NCI-H187 (cell line): ENCODE data around the gene TAOK1.

ENCODE experiments used
- DNase-seq, 2 experiments: peaks; one replicate each; lab custom pipeline; 2025; lab: John Stamatoyannopoulos, UW

Gene TAOK1

DNA sequence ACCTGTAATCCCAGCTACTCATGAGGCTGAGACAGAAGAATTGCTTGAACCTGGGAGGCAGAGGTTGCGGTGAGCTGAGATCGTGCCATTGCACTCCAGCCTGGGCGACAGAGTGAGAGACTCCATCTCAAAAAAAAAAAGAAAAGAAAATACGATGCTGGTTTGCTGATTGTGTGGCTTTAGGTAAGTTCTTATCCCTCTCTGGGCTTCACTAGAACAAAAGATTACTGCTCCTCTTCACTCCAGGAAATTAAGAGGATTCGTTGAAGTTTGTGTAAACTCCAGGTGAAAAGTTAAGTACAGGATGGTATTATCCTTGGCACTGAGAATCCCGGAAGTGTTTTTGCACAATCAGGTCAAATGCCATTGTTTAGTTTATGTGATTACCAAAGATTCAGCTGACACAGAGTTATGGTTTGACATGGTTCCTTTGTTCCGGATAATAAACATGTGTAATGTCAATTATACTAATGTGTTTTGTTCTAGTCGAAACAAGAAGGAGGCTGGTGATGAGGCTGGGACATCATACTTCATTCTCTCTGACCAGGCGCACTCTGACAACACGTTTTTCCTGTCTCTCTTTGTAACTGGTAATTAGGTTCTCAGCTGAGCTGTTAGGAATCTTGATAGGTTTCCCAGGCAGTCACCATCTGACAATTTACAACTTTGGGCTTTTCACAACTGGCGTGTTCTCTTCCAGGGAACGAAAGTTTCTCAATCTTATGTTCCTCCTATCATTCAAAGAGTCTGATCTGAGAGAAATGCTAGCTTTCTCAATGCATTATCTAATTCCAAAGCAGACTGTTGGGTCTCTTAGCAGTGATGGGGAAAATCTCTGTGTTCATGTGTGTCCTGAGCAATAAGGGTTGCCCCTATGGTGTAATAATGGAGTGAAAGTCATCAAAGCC lies 10.8 kb upstream of the TAOK1 start:
- DNase-seq, result no peak

DNA sequence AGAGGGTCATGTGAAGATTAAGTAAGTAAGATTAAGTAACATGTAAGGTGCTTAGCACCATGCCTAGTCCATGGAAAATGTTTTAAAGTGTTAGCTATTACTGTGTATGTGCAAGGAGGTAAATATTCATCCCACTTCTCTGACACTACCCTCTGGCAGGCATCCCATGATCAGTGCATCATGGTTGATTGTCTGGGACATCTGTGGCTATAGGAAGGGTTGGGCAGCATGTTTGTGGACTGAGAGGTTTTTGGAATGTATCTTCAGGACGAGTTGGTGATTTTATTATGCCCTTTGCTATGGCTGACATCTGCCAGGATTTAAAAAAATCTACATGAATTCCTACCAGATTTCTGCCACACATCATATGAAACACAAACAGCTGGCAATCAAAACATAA lies 6.5 kb upstream of the TAOK1 start:
- no peak for DNase-seq

DNA sequence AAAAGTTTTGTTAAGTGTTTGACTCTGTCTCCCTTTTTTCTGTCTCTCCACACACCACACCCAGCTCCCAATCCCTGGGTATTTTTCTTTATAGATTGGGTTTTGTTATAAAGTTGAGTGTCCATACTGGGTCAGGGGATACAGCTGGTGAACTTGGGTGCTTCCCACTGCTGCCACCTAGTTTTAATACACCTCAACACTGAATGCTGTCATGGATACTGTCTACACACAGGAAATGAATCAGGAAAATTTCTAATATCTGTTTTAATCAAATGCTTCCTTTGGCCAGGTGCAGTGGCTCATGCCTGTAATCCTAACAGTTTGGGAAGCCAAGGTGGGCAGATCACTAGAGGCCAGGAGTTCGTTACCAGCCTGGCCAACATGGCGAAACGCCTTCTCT lies 5.3 kb upstream of the TAOK1 start:
- DNase-seq, result no peak

DNA sequence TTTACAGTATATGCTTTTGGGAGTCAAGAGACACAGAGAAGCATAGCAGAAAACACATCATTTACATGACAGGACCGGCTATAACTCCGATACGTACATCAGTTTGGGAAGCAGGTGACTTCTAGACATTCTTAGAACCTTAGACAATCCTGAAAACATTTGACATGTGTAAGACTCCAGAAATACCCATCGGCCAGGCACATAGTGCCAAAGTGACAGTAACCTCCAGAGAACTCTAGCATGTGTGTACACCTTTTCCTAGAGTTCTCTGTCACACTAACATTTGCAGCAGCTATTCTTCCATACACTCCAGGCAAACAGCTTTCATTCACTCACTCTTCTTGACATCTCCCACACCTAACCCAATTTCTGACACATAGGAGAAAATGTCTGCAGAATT lies 3.4 kb upstream of the TAOK1 start:
- no peak for DNase-seq

DNA sequence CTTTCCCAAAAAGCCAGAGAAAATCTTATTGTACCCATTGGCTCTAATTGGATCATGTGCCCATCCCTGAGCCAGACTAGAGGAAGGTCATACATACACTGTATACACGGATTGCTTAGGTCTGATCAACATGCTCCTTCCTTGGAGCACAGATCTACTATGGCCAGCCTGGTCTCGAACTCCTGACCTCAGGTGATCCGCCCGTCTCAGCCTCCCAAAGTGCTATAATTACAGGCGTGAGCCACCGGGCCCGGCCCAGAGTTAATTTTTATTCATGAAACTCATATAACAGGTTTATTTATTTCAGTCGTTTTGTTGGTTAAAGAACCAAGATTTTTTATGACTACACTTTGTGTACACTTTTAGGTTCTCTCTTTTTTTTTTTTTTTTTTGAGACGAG lies 1.2 kb upstream of the TAOK1 start:
- no peak for DNase-seq

DNA sequence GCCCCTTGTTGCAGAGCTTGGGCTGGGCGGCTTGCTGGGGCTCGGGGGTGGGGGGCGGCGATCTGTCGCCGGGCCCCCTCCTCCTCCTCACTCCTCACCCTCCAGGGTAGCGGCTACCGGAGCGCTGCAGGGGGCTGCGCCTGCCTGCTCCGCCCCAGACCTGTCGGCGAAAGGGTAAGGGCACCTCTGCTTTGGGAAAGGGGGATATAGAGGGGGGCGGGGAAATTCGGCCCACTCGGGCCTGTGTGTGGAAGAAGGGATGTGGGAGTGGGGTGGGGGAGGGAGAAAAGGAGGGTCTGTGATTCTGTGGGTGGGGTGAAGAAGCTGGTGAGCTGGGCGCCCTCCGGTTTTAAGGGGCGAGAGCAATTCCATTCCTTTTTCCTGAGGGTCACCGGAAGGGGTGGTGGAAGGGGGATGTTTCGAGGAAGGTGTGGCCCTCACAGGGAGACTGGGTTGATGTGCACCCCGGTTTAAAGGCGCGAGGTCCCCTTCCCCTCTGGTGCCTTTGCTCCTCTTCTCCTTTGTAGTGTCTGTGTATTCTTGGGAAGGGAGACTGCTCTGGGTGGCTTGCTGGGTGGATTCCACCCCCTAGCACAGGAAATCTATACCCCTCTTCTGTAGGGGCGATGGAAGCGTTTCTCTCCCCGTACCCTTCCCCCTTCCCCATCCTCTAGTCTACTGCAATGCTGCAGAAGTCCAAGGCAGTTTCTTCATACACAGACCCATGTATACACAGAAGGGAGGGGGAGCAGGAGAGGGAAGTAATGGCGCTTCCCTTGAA lies 878 bp downstream of the TAOK1 start:
- no peak for DNase-seq

DNA sequence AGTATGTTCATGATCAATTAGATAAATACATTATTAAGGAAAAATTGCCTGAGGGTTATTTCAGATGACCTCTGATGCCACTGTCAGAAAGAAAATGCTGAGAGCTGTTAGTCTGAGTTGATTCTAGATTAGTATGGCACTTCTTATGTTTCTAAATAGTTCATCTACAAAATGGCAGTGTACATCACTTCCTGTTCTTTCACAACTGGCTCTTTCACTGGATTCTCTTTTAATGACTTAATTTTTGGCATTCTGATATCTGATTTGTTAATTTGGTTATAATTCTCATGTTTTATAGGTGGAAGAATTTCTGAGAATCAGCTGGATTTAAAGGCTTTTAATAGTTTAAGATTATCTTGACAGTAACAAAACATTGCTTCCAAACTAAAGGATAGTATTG lies 3.3 kb downstream of the TAOK1 start:
- no peak for DNase-seq

DNA sequence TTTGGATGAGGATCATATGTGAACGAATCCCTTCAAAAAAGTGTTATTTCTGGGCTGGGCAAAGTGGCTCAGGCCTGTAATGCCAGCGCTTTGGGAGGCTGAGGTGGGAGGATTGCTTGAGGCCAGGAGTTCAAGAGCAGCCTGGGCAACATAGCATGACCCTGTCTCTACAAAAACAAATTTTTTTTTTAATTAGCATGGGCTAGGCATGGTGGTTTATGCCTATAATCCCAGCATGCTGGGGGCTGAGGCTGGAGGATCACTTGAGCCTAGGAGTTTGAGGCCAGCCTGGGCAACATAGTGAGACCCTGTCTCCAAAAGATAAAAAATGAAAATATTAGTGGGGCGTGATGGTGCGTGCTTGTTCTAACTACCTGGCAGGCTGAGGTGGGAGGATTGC lies 4.6 kb downstream of the TAOK1 start:
- DNase-seq, result no peak

DNA sequence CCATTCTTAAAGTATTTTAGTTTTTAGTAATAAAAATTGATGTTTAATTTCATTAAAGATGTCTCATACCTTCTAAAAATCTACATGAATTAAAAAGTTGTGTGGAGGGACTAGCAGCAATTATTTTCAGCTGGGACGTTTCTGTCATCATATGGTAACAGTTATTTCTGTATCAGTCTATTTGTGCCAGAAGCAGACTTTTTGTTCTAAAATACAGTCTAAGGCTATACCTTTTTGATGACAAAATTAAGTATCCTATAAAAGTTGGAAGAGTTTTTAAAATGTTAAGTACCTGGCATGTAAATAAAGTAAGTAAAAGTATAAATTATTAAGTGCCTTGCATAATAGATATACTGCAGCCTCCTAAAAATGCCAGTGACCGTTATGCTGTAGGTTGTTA lies 5.9 kb downstream of the TAOK1 start:
- DNase-seq, result no peak

DNA sequence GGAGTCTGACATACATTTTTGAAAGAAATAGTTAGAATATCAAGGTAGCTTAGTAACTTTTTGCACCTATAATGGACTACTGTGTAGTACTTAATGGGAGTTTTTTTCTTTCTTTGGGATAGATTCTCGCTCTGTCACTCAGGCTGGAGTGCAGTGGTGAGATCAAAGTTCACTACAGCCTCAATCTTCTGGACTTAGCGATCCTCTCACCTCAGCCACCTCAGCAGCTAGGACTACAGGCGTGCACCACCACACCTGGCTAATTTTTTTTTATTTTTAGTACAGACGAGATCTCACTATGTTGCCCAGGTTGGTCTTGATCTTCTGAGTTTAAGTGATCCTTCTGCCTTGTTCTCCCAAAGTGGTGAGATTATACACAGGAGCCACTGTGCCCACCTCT lies 9.5 kb downstream of the TAOK1 start:
- DNase-seq, result no peak

DNA sequence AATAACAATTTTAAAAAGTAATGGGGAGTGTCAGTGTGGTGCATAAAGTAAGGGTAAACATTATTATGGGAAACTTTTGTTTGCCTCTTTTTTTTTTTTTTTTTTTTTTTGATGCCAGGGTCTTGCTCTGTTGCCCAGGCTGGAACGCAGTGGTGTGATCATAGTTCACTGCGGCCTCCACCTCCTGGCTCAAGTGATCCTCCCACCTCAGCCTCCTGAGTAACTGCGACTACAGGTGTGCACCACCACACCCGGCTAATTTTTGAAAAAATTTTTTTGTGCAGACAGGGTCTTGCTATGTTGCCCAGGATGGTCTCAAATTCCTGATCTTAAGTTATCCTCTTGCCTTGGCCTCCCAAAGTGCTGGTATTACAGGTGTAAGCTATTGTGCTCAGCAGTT lies 10.7 kb downstream of the TAOK1 start:
- no peak for DNase-seq

DNA sequence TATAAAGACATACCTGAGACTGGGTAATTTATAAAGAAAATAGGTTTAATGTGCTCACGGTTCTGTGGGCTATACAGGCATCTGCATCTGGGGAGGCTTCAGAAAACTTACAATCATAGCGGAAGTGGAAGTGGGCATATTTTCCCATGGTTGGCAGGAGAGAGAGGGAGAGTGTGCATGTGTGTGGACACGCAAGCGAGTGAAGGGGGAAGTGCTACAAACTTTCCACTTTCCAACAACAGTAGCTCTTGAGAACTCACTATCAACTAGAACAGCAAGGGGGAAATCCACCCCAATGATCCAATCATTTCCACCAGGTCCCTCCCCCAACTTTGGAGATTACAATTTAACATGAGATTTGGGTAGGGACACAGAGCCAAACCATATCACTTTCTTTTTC lies 11.1 kb downstream of the TAOK1 start:
- DNase-seq, result no peak

DNA sequence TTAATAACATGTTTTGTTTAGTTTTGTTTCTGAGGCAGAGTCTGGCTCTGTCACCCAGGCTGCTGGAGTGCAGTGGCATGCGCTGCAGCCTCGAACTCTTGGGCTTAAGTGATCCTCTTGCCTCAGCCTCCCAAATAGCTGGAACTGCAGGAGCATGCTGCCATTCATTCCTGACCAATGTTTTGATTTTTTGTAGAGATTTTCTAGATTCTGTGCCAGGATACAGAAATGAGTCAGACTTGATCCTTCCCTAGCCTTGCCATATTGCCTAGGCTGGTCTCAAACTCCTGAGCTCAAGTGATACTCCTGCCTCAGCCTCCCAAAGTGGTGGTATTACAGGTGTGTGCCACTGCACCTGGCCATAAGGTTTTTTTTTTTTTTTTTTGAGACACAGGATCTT lies 17.7 kb downstream of the TAOK1 start:
- DNase-seq, result no peak

DNA sequence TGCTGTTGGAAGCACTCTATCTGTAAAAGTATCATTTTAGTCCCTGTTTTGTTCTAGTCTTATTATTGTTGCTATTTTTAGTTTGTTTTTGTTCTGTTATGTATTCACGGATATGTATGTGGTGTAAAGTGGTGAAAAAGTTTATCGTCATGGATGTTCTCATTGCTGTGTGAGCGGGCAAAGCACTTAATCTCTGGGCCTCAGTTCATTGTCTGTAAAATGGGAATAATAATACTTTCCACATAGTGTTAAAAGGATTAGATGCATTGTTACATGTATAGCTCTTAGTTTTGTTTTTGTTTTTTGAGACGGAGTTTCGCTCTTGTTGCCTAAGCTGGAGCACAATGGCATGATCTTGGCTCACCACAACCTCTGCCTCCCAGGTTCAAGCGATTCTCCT lies 19.8 kb downstream of the TAOK1 start:
- no peak for DNase-seq

DNA sequence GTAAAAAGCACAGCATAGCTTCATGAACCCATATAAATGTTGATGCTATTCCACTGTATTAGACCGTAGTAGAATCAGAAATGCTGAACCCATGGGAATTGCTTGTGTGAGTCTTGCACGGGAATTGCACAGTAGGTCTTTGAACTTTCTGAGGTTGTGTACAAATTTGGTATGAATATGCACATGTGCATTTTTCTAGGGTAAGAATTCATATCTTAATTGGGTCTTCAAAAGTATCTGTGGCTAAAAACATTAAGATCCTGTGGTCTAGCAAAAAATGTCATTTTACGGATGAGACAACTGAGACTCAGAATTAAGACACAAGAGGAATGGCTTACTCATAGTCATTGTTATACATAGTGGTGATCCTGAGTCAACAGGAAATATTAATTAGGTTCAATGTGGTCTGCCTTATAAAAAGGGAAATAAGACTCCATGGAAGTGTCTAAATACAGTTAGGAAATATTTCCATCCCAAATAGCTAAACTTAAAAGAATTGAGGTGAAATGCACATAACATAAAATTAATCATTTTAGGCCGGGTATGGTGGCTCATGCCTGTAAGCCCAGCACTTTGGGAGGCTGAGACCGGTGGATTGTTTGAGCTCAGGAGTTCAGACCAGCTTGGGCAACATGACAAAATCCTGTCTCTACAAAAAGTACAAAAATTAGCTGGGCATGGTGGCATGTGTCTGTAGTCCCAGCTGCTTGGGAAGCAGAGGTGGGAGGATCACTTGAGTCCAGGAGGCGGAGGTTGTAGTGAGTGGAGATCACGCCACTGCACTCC lies 22.8 kb downstream of the TAOK1 start:
- no peak for DNase-seq

DNA sequence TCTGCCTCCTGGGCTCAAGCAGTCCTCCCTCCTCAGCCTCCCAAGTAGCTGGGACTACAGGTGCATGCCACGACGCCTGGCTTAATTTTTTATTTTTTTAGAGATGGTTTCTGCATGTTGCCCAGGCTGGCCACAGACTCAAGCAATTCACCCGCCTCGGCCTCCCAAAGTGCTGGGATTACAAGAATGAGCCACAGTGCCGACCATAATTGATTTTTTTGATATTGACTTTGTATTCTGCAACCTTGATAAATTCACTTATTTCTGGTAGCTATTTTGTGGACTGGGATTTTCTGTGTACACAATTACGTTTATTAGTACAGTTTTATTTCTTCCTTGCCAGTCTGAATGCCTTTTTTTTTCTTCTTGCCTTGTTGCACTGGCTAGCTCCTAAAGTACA lies 30.0 kb downstream of the TAOK1 start:
- no peak for DNase-seq

DNA sequence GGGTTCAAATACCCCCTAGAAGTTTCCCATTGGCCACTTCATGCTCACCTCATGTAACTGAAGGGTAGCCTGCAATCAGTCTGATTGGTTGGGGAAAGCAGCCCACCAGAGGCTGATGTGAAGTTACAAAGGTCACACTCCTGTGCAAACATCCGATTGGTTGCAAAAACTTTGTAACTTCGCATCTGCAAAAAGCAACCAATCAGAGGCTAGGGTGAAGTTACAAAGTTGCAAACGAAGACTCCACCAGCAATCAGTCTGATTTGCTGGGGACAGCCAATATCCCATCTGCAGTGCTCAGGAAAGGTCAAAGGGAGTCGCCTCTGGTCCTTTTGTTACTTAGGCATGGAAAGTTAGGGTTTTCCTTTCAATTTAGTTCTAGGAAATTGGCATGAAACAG lies 40.1 kb downstream of the TAOK1 start:
- no peak for DNase-seq

DNA sequence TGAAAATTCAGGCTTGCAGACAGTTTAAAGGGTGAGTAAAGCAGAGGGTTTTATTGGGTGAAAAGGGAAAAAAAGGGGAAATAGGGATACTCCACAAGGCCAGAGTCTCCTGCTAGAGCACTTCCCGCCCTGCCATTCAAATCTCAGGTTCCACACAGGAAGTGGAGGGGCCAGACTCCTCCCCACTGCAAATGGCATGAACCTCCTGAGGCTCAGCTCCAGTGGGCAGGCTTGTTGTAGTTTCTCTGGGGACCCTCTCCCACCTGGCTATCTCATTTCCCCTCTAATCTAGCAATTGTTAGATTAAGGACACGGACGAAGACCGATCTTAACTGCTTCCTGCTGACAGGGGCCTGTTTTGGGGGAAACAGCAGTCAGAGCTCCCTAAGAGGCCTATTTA lies 43.4 kb downstream of the TAOK1 start:
- DNase-seq, result no peak

DNA sequence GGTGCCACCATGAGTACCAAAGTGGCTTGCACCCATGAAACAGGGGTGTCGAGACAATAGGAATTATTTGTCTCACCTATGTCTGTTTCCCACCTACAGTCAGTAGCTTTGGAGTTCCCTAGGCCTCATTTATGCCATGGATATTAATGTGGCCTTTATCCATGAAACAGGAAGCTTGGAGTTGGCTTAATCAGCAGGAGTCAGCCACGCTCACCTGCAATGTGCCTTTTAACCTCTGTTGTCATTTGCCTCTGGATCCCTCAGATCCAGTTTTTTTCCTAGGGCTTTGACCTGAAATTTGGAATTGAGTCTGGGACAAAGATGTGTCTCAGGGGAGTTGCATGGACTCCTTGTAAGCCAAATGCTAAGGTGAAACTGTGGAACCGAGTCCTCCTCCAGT lies 44.4 kb downstream of the TAOK1 start:
- DNase-seq, result no peak

DNA sequence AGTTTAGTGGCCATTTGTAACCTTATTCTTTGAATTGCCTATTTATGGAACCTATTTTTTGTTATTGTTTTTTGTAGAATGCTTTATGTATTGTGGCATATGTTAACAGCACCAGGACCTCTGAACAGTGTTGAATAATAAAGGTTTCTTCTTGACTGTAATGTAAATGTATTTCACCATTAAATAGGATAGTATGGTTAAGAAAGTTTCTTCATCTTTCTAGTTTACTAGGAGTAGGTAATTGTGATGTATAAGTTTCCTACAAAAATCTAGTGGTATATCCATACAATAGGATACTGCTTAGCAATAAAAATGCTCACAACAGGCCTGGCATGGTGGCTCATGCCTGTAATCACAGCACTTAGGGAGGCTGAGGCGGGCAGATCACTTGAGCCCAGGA lies 52.3 kb downstream of the TAOK1 start:
- no peak for DNase-seq

DNA sequence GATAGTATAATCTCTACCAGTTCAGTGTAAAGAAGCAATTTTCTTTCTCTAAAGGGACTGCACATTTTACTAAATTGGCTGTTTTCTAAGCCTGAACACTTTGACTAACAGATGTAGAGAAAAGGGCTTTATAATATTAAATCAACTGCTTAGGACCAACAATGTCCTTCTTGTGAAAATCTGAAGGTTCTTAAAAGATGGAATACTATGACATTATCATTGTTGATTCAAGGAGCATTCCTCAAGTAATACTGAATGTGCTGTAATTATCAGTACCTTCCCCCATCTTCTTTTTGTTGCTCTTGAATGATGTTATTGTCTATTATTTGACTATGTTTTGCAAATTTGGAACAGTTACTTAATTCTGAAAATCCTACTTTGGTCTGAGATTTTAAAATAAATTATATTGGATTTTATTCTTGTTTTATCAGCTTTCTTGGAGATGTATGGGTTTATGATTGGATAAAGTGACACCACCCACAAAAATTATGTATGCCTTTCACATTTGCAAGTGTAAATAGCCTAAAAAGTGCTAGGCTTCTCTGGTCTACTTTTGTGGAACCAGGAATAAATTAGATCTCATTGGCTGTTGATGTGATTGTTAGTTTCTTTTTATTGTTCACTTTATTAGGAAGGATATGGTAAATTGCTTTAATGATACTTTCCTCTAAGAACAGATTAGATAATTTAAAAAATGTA lies 53.0 kb downstream of the TAOK1 start:
- no peak for DNase-seq

DNA sequence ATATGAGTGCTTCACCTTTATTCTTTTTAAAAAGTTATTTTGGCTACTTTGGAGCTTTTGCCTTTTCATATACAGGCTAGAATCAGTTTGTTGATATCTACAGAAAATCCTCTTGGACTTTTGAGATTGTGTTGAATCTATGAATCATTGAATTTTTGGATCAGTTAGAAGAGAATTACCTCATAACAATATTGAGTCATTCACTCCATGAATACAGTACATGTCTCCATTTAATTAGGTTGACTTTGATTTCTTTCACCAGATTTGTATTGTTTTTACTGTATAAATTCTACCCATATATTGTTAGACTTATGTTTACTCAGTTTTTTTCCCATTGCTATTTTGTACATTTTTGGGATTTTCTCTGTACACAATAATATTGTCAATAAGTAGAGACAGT lies 54.4 kb downstream of the TAOK1 start:
- no peak for DNase-seq
